GM19351 (cell line): ENCODE results near the gene NFIB.

Experiments
- ATAC-seq: cut with Tn5 transposase; IDR thresholded peaks from one replicate; pipeline ENCODE4 v1.9.1; 2021; ENCODE audit warnings: mild to moderate bottlenecking, moderate library complexity; ENCODE audit not compliant: unreplicated experiment

The NFIB gene

GRCh38 chr9:14249527-14249926 lies 64.4 kb downstream of the NFIB start:
- no peak for ATAC-seq

GRCh38 chr9:14248149-14248548 lies 65.8 kb downstream of the NFIB start:
- no peak for ATAC-seq

DNA sequence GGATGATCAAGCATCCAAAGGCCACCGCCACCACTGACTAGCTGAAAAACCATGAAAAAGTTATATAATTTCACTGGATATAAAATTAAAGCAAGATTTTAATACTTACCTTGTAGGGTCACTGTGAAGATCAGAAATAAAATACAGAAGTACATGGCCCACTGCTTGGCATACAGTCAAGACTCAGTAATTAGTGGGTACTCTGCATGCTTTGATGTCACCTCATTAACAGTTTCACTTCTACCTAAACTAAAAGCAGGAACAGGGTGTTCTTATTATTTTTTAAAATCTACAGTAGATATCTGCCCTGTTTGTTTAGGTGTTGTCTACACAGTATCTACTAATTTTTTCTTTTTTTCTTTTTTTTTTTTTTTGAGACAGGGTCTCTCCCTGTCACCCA lies 66.4 kb downstream of the NFIB start:
- no peak for ATAC-seq

- no peak for ATAC-seq
Measured at GRCh38 chr9:14246951-14247350, 67.0 kb downstream of the NFIB start.

DNA sequence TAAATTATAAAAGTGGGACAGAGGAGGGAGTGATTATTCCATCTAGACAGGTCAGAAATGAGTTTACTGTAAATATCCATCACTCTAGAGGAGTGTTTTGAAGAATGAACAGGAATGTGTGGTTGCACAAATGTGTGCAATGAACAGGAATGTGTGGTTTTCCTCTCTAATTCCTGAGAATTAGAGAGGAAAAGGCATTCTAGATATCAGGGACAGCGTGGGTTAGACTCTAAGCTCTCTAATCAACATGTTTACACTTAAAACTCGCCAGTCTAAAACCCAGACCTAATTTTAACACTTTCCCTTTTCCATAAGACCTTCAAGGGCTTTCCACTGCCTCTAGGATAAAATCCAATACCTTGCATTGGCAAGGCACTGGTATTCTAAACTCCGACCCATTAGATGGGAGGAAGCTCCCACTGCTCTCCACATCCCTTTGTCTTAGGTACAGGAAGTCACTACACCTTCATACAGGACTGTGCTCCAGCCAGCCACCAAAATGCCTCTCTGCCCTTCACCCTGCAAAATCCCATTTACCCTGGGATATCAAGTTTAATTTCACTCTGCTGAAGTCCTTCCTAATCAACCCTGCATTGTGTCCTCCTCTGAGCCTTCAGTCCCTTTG lies 67.9 kb downstream of the NFIB start:
- ATAC-seq: no peak

- no peak for ATAC-seq
Measured at GRCh38 chr9:14243514-14244042, 70.4 kb downstream of the NFIB start.

- ATAC-seq: no peak
Measured at GRCh38 chr9:14242150-14242805, 71.7 kb downstream of the NFIB start.

DNA sequence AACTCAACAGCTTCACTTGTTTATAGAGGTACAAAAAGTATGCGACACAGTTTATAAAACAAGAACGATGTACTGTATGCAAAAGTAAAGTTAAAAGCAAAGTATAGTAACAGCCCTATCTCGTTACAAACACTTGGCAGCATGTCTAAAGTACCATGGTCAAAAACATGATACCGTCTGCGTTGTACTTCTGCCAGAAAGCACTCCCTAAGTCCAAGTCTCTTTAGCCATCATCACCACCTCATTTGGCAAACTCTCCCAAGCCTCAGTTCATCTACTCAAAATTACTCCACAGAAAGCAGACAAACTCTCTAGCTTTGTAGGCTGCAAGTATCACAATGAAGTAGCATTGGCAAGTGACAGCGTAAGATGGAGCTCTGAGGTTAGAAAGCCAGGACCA lies 73.4 kb downstream of the NFIB start:
- ATAC-seq: no peak

GRCh38 chr9:14238518-14238917 lies 75.4 kb downstream of the NFIB start:
- ATAC-seq: no peak

GRCh38 chr9:14238079-14238478 lies 75.9 kb downstream of the NFIB start:
- no peak for ATAC-seq

DNA sequence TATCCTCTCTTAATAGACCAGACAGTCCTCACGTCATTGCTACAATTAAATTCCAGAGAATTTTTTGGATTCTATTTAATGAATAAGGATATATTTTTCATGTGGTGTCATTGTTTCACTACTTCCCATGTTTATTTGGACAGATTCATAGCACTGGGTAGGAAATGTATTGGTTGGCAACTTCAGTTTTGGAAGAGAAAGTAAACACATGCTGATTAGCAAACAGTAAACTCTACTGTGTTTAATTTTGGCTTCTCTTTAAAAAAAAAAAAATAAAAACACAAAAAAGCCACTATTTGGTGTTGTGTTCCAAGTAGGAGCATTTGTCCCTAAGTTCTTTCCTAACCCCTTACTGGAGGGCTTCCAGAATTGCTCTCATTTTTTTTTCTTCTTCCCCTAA lies 77.3 kb downstream of the NFIB start:
- no peak for ATAC-seq

DNA sequence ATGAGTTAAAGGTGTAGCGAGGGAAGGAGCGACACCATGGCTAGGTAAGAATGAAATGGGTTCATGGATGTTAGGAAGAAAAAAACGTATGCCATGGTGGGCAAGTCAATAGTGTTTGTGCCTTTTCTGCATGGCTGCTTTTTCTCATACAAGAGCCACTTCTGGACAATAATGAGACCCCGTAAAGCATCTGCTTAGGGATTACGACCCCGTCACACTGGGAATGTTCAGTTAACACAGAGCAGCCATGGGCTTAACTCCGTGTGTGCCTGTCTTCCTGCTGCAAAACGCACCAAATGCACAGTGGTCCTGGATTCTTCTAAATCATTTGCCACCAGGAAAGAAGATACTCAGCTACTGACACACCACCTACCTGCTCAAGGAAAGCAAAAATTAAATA lies 81.8 kb downstream of the NFIB start:
- no peak for ATAC-seq

DNA sequence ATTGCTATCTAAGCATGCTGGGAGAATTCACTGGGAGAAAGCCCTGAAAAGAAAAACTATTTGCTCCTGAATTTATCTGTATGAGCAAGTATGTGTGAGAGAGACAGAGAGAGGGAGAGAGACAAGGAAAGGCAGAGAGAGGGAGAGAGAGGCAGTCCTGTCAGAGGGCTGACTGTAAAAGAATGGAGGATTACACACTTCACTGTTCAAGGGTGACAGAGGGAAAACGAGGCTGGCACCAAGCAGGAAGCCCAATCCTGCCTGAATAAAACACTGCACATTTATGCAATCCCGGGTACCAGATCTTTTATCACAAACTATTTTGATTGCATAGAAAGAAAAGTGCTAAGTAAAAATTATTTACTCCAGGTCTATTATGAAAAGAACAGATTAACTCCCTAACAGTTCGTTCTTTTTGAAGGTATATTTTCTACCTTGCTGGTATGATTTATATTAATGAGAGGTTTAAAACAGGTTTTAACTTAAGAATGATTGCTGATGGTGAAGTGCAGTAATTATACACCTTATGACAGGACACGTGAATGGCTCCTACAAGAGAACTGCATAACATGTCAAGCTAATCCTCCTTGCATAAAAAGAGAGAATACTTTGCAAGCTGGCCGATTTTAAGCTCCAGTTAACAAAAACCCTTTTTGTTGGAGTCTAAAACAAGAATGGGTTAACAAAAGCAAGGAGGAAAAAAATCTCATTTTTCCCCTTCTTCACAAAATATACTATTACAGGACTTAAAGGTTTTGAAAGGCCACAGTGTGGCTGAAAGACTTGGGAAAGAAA lies 82.5 kb downstream of the NFIB start:
- ATAC-seq: no peak

DNA sequence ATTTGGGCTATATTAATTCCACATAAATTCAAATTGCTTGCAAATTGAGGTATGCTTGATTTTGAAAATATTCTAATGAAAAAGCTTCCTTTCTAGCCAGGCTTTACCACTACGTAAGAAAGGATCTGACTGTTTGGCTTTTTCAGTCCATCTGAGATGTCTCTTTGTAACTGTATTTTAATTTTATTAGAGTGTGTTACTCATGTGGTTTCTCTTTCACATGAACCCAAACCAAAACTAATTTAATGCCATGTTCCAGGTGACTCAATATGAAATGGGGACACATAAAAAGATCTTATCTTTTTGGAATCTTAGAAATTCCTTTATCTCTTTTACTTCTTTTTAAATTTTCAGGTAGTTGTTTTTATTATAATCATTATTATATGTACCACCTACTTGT lies 85.3 kb downstream of the NFIB start:
- ATAC-seq: no peak

DNA sequence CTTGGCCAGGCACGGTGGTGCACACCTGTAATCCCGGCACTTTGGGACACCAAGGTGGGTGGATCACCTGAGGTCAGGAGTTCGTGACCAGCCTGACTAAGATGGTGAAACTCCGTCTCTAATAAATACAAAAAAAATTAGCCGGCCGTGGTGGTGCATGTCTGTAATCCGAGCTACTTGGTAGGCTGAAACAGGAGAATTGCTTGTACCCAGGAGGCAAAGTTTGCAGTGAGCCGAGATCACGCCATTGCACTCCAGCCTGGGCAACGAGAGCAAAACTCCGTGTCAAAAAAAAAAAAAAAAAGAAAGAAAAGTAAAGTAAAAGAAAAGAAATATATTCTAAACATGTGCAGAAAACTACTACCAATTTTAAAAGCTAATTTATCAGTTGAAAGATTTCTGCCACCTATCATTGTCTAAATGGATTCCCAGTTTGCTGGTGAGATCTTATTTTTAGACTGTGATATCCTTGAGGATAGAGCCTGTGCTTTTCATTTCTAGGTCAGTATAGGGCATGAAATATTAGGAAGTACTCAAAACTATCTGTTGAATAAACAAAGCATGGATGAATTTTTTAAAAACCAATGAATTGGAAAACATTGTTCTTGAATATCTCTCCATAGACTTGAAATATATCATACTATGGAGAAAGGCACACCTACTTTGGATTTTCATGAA lies 86.9 kb downstream of the NFIB start:
- no peak for ATAC-seq

GRCh38 chr9:14223081-14223480 lies 90.9 kb downstream of the NFIB start:
- ATAC-seq: no peak

GRCh38 chr9:14222149-14222835 lies 91.6 kb downstream of the NFIB start:
- no peak for ATAC-seq

DNA sequence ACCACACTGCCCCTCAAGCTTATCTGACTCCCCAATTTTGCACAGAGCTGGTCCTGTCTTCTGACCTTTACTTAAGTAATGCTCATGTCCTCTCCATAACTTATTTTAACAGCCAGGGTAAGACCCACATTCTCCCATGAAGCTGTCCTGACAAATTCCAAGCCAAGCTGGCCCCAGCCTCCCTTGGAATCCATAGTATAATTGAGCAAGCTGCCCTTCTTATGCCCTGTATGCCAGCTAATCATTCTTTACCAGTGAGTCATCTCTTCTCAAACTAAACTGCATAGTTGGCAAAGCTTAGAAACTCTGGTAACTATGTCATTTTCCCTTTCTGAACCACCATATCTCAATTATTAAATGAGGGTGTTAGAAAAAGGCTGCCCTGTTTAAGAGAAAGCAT lies 92.4 kb downstream of the NFIB start:
- no peak for ATAC-seq

GRCh38 chr9:14221119-14221518 lies 92.8 kb downstream of the NFIB start:
- no peak for ATAC-seq

DNA sequence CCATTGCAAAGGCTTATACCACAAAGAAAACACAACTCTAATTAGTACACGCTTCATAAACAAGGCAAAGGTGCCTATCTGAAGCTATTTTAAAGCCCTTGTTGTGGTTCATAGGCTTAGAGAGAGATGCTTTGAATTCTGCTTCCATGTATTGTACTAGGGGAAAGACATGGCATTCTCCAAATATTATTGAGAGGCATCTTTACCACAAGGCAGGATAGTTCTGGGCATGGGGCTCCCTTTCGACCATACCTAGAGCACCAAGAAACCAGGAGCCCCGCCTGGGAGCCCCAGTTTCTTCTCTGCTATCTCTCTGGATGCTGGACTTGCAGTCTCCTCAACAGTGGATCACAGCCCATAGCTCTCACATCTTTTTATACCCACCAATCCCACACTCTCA lies 93.7 kb downstream of the NFIB start:
- ATAC-seq: no peak

DNA sequence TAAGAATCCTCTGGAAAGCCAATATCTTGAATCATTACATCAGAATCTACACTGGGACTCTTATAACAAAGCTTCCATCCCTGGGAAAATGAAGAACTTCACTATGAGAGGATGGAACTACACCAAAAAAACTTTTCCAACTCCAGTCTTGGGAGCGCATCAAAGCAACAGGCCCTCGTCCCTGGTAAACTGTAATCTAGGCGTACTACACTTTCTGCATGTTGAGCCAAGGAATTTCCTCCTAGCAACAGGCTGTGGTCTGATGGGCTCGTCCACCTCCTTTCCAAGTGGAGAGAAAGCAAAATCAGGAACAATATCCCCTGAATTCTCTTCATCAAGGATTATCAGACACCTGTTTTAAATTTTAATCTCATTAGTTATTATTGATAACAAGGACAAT lies 94.1 kb downstream of the NFIB start:
- no peak for ATAC-seq
